ENCODE measurements around the gene ERAP2. TPM values are rescaled to one million over a fixed set of nuclear protein-coding genes. Genes with fewer than 3 reads are reported as not detected.
"Not testable (repeated sequence)": the region's sequence is repeated elsewhere in the genome, so short reads cannot be mapped to it uniquely, and the experiment has no call there.

ERAP2 gene, protein sequence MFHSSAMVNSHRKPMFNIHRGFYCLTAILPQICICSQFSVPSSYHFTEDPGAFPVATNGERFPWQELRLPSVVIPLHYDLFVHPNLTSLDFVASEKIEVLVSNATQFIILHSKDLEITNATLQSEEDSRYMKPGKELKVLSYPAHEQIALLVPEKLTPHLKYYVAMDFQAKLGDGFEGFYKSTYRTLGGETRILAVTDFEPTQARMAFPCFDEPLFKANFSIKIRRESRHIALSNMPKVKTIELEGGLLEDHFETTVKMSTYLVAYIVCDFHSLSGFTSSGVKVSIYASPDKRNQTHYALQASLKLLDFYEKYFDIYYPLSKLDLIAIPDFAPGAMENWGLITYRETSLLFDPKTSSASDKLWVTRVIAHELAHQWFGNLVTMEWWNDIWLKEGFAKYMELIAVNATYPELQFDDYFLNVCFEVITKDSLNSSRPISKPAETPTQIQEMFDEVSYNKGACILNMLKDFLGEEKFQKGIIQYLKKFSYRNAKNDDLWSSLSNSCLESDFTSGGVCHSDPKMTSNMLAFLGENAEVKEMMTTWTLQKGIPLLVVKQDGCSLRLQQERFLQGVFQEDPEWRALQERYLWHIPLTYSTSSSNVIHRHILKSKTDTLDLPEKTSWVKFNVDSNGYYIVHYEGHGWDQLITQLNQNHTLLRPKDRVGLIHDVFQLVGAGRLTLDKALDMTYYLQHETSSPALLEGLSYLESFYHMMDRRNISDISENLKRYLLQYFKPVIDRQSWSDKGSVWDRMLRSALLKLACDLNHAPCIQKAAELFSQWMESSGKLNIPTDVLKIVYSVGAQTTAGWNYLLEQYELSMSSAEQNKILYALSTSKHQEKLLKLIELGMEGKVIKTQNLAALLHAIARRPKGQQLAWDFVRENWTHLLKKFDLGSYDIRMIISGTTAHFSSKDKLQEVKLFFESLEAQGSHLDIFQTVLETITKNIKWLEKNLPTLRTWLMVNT
- 77.3 TPM for total RNA-seq

- Histone ChIP-seq H3K4me1 (ENCODE audit: insufficient read depth, low read length) (peaks cover 52% of the 10 kb centered on the region), H3K4me3 (ENCODE audit: low read length) (peak within 1 kb of the TSS; percentile 67), H3K27me3 (ENCODE audit: insufficient read depth, low read length) (no peaks in the 10 kb centered on the region), H3K9me3 (ENCODE audit: low read depth, low read length) (no peaks in the 10 kb centered on the region)
Measured at GRCh38 chr5:96876292-96876850, at the start of gene ERAP2. TSS of gene ERAP2 (plus strand) at chr5:96876500. CDS start at chr5:96879686, 3,186 bp downstream.

DNA sequence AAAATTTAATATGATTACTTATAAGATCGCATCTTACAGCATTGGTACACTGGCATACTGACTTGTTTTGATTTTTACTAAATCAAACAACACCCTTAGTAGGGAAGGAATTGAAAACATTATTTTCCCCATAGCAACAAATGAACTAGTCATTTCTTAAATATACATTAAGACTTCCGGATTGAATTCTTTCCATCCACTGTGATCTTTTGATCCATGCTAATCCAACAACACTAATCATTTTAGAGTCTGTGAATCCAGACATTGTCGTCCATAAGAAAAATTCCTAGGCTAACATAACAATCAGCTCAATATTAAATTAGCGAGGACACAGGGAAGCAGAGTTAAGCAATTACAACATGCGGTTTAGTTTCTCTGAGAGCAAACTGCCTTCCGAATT, 47.0 kb upstream of the ERAP2 start:
- Histone ChIP-seq H3K27me3 (ENCODE audit: insufficient read depth, low read length) (no peaks in the 10 kb centered on the region), H3K4me1 (ENCODE audit: insufficient read depth, low read length) (no peaks in the 10 kb centered on the region), H3K4me3 (ENCODE audit: low read length) (no peak overlapping the region), H3K9me3 (ENCODE audit: low read depth, low read length) (no peaks in the 10 kb centered on the region)

- Histone ChIP-seq H3K4me1 (ENCODE audit: insufficient read depth, low read length) (no peaks in the 10 kb centered on the region), H3K9me3 (ENCODE audit: low read depth, low read length) (no peaks in the 10 kb centered on the region), H3K4me3 (ENCODE audit: low read length) (no peak overlapping the region), H3K27me3 (ENCODE audit: insufficient read depth, low read length) (no peaks in the 10 kb centered on the region)
Measured at GRCh38 chr5:96834016-96834415, 42.3 kb upstream of the ERAP2 start.

DNA sequence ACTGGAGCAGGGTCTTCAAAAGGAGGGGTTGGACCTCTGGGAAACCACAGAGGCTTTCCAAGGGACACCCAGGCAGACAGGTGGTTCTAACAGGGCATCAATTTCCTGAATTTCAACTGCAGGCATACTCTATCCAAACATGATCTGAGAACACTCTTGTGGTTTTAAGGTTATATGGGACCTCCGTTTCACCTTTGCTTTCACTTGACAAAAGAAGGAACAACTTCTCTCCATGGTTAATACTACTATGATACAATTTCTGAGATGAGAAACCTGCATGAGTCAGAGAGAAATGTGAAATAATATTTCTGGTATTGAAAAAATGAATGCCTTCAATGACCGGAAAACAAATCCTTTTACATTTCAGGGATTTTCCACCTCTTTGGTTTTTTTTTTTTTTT, 40.5 kb upstream of the ERAP2 start:
- no peak overlapping the region for H3K4me3 ChIP-seq (ENCODE audit: low read length)
- H3K27me3 ChIP-seq (ENCODE audit: insufficient read depth, low read length), result no peaks in the 10 kb centered on the region
- H3K4me1 ChIP-seq (ENCODE audit: insufficient read depth, low read length), result no peaks in the 10 kb centered on the region
- H3K9me3 ChIP-seq (ENCODE audit: low read depth, low read length), result no peaks in the 10 kb centered on the region

GRCh38 chr5:96836817-96837216, 39.5 kb upstream of the ERAP2 start:
- H3K4me3 ChIP-seq (ENCODE audit: low read length), result no peak overlapping the region
- H3K9me3 ChIP-seq (ENCODE audit: low read depth, low read length), result no peaks in the 10 kb centered on the region
- H3K4me1 ChIP-seq (ENCODE audit: insufficient read depth, low read length), result no peaks in the 10 kb centered on the region
- H3K27me3 ChIP-seq (ENCODE audit: insufficient read depth, low read length), result no peaks in the 10 kb centered on the region

DNA sequence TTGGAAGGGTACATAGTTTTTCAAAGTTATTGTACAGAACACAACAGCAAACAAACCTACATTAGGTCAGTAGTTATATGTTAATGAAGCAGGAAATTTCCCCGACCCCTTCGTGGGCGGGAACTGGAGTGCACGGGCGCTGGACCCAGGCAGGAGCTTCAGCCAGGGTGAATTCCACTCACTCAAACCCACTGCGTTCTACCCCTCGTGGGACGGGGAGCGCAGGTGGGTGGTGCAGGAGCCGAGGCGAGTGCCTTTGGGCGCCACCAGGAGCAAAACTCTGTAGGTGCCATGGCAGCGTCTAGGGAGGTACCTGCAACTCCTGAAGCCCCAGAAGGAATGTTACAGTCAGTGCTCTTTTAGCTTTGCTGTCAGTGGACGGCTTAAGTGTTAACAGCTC, 39.0 kb upstream of the ERAP2 start:
- Histone ChIP-seq H3K4me1 (ENCODE audit: insufficient read depth, low read length) (no peaks in the 10 kb centered on the region), H3K4me3 (ENCODE audit: low read length) (no peak overlapping the region), H3K9me3 (ENCODE audit: low read depth, low read length) (no peaks in the 10 kb centered on the region), H3K27me3 (ENCODE audit: insufficient read depth, low read length) (no peaks in the 10 kb centered on the region)

DNA sequence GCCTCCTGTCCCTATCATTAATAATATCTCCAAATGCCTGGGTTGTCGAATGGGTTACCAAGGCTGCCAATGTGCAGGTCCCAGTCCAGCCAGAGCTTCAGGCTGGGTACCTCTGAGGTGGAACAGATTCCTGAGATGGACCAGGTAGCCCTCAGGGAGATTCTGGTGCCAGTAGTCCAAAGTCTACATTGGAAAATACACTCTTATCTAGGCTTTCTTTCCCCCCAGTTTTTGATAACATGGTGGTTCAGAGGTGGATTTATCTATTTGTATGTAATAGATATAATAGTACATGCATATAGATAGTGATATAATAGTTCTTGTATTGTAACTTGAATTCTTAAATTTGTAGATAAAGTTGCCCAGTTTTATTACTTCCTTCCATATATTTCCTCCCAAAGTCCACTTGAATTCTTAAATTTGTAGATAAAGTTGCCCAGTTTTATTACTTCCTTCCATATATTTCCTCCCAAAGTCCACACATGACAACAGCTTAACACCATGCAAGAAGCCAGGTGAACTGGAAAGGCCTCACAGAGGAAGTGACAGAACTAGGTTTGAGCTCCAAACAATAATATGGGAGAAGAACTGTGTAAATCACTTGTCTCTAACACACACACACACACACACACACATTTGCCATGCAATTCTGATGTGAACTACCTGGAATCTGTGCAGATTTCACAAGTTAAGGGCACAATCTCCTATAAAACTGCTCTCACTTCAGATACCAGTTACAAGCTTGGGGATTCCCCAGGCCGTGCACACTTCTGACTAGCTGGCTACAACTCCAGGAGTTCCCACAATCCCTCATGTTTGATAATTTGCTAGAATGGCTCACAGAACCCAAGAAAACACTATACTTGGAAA, 37.9 kb upstream of the ERAP2 start:
- no peak overlapping the region for H3K4me3 ChIP-seq (ENCODE audit: low read length)
- no peaks in the 10 kb centered on the region for H3K27me3 ChIP-seq (ENCODE audit: insufficient read depth, low read length)
- H3K4me1 ChIP-seq (ENCODE audit: insufficient read depth, low read length), result no peaks in the 10 kb centered on the region
- no peaks in the 10 kb centered on the region for H3K9me3 ChIP-seq (ENCODE audit: low read depth, low read length)

DNA sequence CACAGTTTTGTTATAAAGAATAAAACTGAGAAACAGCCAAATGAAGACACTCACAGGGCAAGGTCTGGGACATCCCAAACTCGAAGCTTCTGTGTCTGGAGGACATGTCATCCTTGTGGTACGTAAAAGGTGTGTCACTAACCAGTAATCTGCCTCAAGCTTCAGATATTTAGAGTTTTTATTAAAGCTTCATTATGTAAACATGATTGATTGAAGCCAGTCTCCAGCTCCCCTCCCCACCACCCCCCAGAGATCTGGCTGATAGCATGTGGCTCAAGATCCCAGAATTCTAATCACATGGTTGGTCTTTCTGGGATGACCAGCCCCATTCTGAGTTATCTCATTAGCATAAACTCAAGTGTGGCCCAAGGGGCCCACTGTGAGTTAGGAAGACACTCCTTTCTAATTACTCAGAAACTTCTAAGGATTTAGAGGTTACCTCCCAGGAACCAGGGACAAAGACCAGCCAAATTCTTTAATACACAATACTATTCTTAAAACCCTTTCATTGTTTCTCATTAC, 37.2 kb upstream of the ERAP2 start:
- no peaks in the 10 kb centered on the region for H3K27me3 ChIP-seq (ENCODE audit: insufficient read depth, low read length)
- no peak overlapping the region for H3K4me3 ChIP-seq (ENCODE audit: low read length)
- H3K9me3 ChIP-seq (ENCODE audit: low read depth, low read length), result no peaks in the 10 kb centered on the region
- no peaks in the 10 kb centered on the region for H3K4me1 ChIP-seq (ENCODE audit: insufficient read depth, low read length)

DNA sequence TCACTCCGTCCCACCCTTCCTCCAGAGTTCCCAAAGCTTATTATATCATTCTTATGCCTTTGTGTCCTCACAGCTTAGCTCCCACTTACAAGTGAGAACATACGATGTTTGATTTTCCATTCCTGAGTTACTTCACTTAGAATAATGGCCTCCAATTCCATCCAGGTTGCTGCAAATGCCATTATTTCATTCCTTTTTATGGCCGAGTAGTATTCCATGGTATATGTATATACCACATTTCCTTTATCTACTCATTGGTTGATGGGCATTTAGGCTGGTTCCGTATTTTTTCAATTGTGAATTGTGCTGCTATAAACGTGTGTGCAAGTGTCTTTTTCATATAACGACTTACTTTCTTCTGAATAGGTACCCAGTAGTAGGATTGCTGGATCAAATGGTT, 34.4 kb upstream of the ERAP2 start:
- not testable (repeated sequence) for H3K4me1 ChIP-seq (ENCODE audit: insufficient read depth, low read length); H3K27me3 ChIP-seq (ENCODE audit: insufficient read depth, low read length); H3K9me3 ChIP-seq (ENCODE audit: low read depth, low read length); H3K4me3 ChIP-seq (ENCODE audit: low read length)

DNA sequence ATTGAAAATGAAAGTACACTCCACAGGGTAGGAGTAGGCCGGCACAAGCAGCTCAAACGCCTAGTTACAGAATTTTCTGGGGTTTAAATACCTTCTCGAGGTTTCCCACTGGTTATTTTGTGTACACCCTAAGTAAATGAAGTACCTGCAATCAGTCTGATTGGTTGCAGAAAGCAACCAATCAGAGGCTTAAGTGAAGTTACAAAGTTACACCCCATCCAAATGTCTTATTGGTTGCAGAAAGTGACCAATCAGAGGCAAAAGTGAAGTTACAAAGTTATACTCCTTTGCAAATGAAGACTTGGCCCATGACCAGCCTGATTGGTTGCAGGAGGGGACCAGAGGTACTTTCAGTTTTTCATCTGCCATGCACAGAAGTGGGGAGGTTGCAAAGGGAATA, 33.2 kb upstream of the ERAP2 start:
- Histone ChIP-seq H3K9me3 (ENCODE audit: low read depth, low read length) (no peaks in the 10 kb centered on the region), H3K4me3 (ENCODE audit: low read length) (no peak overlapping the region), H3K4me1 (ENCODE audit: insufficient read depth, low read length) (no peaks in the 10 kb centered on the region), H3K27me3 (ENCODE audit: insufficient read depth, low read length) (no peaks in the 10 kb centered on the region)

GRCh38 chr5:96844481-96844990, 31.8 kb upstream of the ERAP2 start:
- Histone ChIP-seq H3K9me3 (ENCODE audit: low read depth, low read length) (no peaks in the 10 kb centered on the region), H3K4me3 (ENCODE audit: low read length) (no peak overlapping the region), H3K27me3 (ENCODE audit: insufficient read depth, low read length) (no peaks in the 10 kb centered on the region), H3K4me1 (ENCODE audit: insufficient read depth, low read length) (no peaks in the 10 kb centered on the region)

DNA sequence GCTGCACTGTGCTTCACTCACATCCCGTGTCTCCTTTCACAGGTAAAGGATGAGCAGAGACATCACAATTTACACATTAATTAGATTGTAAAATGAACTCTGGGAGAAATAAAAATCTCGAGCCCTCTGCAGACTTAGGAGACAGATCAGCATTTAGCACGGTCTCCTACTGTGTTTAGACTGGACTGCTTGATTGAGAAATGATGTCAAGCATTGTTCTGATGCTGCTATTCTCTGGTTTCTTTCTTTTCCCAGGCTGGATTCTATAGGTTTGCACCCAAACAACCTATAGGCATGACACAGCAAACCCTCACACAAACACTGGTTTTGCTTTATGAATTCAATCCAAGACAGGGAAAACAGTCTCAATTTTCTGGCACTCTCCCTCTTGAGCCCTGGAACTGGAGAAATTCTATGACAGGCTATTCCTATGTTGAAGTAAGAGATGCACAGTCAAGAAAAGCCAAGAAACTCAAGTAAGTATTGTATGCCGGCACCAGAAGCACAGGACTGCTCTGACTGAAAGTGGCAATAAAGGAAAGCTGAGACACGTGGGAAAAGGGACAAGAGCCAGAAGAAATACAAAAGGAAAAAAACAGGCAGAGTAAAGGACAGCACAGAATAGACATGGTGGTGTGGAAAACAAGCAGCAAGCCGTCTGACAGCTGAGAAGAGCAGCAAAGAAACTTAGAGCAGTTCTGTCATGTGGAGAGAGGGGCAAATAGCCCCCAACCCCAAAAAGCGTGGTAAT, 24.8 kb upstream of the ERAP2 start:
- no peaks in the 10 kb centered on the region for H3K27me3 ChIP-seq (ENCODE audit: insufficient read depth, low read length)
- H3K4me1 ChIP-seq (ENCODE audit: insufficient read depth, low read length), result peaks cover 9% of the 10 kb centered on the region
- H3K4me3 ChIP-seq (ENCODE audit: low read length), result no peak overlapping the region
- H3K9me3 ChIP-seq (ENCODE audit: low read depth, low read length), result no peaks in the 10 kb centered on the region

GRCh38 chr5:96852759-96853158, 23.5 kb upstream of the ERAP2 start:
- Histone ChIP-seq H3K4me3 (ENCODE audit: low read length) (no peak overlapping the region), H3K9me3 (ENCODE audit: low read depth, low read length) (no peaks in the 10 kb centered on the region)

More at GRCh38 chr5:96852759-96853158, 23.5 kb upstream of the ERAP2 start:
- Histone ChIP-seq H3K27me3 (ENCODE audit: insufficient read depth, low read length) (no peaks in the 10 kb centered on the region), H3K4me1 (ENCODE audit: insufficient read depth, low read length) (peaks cover 9% of the 10 kb centered on the region)

Measured in mononuclear cell (primary cell).